Fibroblast of villous mesenchyme (primary cell): ENCODE measurements around the gene COL7A1. TPM values are rescaled to one million over a fixed set of nuclear protein-coding genes. Genes with fewer than 3 reads are reported as not detected.

Source experiments
- DNase-seq: peaks from one replicate; pipeline ENCODE4 v3.0.0-alpha.2; 2010; ENCODE audit warnings: low read depth
- H3K4me3 ChIP-seq: 2 replicates; pipeline ENCODE4 v1.5.1; 2011; ENCODE audit warnings: low read depth, mild to moderate bottlenecking, low read length
- CTCF ChIP-seq: IDR thresholded peaks from 2 replicates; pipeline ENCODE4 v1.5.1; 2012; ENCODE audit warnings: low read depth, mild to moderate bottlenecking, low read length; ENCODE audit not compliant: insufficient read depth
- total RNA-seq: library from RNA; depleted of rRNA; stranded (reverse); fragments of >200 nt; gene quantifications from 2 replicates; pipeline ENCODE4 v1.2.3, GENCODE V29; 2012

The COL7A1 gene
- total RNA-seq, 1 donor = 79.0 TPM

- no peak for DNase-seq
- no peak overlapping the region for H3K4me3 ChIP-seq
- no peak for TF ChIP-seq CTCF
Observed at GRCh38 chr3:48569808-48570450, 25.2 kb downstream of the COL7A1 start.

GRCh38 chr3:48569400-48569799 lies 25.7 kb downstream of the COL7A1 start:
- no peak for TF ChIP-seq CTCF
- H3K4me3 ChIP-seq = no peak overlapping the region
- DNase-seq = no peak

GRCh38 chr3:48568476-48568875 lies 26.7 kb downstream of the COL7A1 start:
- H3K4me3 ChIP-seq = no peak overlapping the region
- no peak for DNase-seq
- no peak for TF ChIP-seq CTCF

GRCh38 chr3:48567500-48567899 lies 27.6 kb downstream of the COL7A1 start:
- no peak for TF ChIP-seq CTCF
- no peak overlapping the region for H3K4me3 ChIP-seq
- no peak for DNase-seq

- H3K4me3 ChIP-seq = no peak overlapping the region
- DNase-seq = no peak
- no peak for TF ChIP-seq CTCF
Observed at GRCh38 chr3:48567090-48567489, 28.0 kb downstream of the COL7A1 start.

- H3K4me3 ChIP-seq = no peak overlapping the region
- no peak for TF ChIP-seq CTCF
- no peak for DNase-seq
Observed at GRCh38 chr3:48566401-48566760, 28.7 kb downstream of the COL7A1 start.

- no peak overlapping the region for H3K4me3 ChIP-seq
- no peak for TF ChIP-seq CTCF
- DNase-seq = peak; percentile 71
Observed at GRCh38 chr3:48565591-48566400, 29.3 kb downstream of the COL7A1 start.
